ENCODE measurements around the gene PPP1R3E. TPM values are rescaled to one million over a fixed set of nuclear protein-coding genes. Genes with fewer than 3 reads are reported as not detected.

PPP1R3E gene
- total and polyA plus RNA-seq, 2 of the 13 experiments (the other 11 are each of a cell fraction or from before 2014, with no cell fraction given) = 16.5 to 26.5 TPM

DNA sequence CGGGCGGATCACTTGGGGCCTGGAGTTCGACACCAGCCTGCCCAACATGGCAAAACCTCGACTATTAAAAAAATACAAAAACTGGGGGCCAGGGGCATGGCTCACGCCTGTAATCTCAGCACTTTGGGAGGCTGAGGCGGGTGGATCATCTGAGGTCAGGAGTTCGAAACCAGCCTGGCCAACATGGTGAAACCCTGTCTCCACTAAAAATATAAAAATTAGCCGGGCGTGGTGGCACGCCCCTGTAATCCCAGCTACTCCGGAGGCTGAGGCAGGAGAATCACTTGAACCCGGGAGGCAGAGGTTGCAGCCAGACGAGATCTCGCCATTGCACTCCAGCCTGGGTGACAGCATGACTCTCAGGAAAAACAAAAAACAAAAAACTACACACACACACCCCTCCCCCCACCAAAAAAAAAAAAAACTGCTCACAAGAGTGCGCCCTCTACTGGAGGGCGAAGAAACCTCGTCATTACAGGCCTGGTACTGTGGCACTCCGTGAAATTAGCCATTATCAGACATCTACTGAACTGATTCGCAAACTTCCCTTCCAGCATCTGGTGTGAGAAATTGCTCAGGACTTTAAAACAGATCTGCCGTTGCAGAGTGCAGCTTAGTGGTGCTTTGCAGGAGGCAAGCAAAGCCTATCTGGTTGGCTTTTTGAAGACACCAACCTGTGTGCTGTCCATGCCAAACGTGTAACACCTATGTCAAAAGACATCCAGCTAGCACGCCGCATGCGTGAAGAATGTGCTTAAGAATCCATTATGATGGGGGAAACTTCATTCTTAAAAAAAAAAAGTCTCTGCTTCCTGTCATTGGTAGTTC, 7.7 kb downstream of the PPP1R3E start (continued):
- TF ChIP-seq ZNF768 (CRISPR knock-in tag; IDR thresholded peaks at IDR 0.05) (0 out of 2 replicates have a peak, but pooled peaks have one; percentile 39), U2AF2 (IDR thresholded peaks at IDR 0.05; ENCODE audit: low read depth, low read length) (0 out of 2 replicates have a peak, but pooled peaks have one; percentile 52), PRPF4 (IDR thresholded peaks at IDR 0.05; ENCODE audit: low read depth, low read length, poor library complexity, severe bottlenecking) (peak; percentile 94), REXO4 (CRISPR knock-in tag; IDR thresholded peaks at IDR 0.05; ENCODE audit: borderline replicate concordance) (no peak), MED1 (CRISPR knock-in tag; IDR thresholded peaks at IDR 0.05) (peak; percentile 32), MXD4 (CRISPR knock-in tag; IDR thresholded peaks at IDR 0.05) (peak; percentile 19; the same call in 1 of the 2 replicates), ZNF746 (CRISPR knock-in tag; IDR thresholded peaks at IDR 0.05) (peak; percentile 53; the same call in 1 of the 2 replicates), ZNF850 (CRISPR knock-in tag; conservative IDR thresholded peaks at IDR 0.05) (no peak), ZNF563 (CRISPR knock-in tag; IDR thresholded peaks at IDR 0.05) (peak; percentile 52; the same call in 1 of the 2 replicates), KLF11 (CRISPR knock-in tag; IDR thresholded peaks at IDR 0.05) (no peak), PITX1 (CRISPR knock-in tag; IDR thresholded peaks at IDR 0.05) (peak; percentile 60; the same call in 1 of the 2 replicates), SRF (IDR thresholded peaks at IDR 0.05; ENCODE audit: low read depth, low read length) (no peak; the same call in 1 of the 2 replicates), NCOA5 (CRISPR knock-in tag; IDR thresholded peaks at IDR 0.05) (peak; percentile 74; the same call in 1 of the 2 replicates)
- TF ChIP-seq, protein P1, sequence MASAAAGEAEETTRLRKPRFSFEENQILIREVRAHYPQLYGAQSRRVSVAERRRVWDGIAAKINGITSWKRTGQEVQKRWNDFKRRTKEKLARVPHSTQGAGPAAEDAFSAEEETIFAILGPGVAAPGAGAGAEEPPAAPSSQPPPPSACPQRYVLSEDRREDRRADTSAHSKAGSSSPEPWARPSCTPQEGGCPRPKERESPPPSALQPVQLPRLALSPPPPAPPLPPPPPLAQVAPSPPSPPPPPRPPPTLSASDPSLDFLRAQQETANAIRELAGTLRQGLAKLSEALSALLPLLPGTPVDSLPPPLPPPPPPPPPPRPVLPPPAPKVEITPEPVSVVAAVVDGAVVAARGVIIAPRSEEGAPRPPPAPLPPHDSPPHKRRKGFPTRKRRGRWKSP (CRISPR knock-in tag; IDR thresholded peaks at IDR 0.05) = no peak
- TF ChIP-seq, protein P2, sequence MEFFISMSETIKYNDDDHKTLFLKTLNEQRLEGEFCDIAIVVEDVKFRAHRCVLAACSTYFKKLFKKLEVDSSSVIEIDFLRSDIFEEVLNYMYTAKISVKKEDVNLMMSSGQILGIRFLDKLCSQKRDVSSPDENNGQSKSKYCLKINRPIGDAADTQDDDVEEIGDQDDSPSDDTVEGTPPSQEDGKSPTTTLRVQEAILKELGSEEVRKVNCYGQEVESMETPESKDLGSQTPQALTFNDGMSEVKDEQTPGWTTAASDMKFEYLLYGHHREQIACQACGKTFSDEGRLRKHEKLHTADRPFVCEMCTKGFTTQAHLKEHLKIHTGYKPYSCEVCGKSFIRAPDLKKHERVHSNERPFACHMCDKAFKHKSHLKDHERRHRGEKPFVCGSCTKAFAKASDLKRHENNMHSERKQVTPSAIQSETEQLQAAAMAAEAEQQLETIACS (CRISPR knock-in tag; IDR thresholded peaks at IDR 0.05) = 0 out of 2 replicates have a peak, but pooled peaks have one; percentile 37
- TF ChIP-seq, protein P3, sequence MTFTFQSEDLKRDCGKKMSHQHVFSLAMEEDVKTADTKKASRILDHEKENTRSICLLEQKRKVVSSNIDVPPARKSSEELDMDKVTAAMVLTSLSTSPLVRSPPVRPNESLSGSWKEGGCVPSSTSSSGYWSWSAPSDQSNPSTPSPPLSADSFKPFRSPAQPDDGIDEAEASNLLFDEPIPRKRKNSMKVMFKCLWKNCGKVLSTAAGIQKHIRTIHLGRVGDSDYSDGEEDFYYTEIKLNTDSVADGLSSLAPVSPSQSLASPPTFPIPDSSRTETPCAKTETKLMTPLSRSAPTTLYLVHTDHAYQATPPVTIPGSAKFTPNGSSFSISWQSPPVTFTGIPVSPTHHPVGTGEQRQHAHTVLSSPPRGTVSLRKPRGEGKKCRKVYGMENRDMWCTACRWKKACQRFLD (CRISPR knock-in tag; IDR thresholded peaks at IDR 0.05; ENCODE audit: borderline replicate concordance) = no peak; the same call in 1 of the 2 replicates
- TF ChIP-seq, protein P4, sequence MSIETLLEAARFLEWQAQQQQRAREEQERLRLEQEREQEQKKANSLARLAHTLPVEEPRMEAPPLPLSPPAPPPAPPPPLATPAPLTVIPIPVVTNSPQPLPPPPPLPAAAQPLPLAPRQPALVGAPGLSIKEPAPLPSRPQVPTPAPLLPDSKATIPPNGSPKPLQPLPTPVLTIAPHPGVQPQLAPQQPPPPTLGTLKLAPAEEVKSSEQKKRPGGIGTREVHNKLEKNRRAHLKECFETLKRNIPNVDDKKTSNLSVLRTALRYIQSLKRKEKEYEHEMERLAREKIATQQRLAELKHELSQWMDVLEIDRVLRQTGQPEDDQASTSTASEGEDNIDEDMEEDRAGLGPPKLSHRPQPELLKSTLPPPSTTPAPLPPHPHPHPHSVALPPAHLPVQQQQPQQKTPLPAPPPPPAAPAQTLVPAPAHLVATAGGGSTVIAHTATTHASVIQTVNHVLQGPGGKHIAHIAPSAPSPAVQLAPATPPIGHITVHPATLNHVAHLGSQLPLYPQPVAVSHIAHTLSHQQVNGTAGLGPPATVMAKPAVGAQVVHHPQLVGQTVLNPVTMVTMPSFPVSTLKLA (IDR thresholded peaks at IDR 0.05) = no peak
- TF ChIP-seq, protein P5, sequence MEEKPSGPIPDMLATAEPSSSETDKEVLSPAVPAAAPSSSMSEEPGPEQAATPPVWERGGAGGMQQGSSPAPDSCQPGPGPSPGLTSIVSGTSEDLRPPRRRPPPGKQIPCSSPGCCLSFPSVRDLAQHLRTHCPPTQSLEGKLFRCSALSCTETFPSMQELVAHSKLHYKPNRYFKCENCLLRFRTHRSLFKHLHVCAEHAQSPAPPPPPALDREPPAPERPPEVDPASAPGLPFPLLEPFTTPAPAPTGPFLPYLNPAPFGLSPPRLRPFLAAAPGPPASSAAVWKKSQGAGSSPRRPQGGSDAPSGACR (CRISPR knock-in tag; IDR thresholded peaks at IDR 0.05) = no peak
- TF ChIP-seq, protein P6, sequence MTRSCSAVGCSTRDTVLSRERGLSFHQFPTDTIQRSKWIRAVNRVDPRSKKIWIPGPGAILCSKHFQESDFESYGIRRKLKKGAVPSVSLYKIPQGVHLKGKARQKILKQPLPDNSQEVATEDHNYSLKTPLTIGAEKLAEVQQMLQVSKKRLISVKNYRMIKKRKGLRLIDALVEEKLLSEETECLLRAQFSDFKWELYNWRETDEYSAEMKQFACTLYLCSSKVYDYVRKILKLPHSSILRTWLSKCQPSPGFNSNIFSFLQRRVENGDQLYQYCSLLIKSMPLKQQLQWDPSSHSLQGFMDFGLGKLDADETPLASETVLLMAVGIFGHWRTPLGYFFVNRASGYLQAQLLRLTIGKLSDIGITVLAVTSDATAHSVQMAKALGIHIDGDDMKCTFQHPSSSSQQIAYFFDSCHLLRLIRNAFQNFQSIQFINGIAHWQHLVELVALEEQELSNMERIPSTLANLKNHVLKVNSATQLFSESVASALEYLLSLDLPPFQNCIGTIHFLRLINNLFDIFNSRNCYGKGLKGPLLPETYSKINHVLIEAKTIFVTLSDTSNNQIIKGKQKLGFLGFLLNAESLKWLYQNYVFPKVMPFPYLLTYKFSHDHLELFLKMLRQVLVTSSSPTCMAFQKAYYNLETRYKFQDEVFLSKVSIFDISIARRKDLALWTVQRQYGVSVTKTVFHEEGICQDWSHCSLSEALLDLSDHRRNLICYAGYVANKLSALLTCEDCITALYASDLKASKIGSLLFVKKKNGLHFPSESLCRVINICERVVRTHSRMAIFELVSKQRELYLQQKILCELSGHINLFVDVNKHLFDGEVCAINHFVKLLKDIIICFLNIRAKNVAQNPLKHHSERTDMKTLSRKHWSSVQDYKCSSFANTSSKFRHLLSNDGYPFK (CRISPR knock-in tag; IDR thresholded peaks at IDR 0.05; ENCODE audit: borderline replicate concordance) = peak; percentile 55; the same call in 1 of the 2 replicates
